Chondrocyte (in vitro differentiated cells): ENCODE data around the gene FAM81A. TPM values are rescaled to one million over a fixed set of nuclear protein-coding genes. Genes with fewer than 3 reads are reported as not detected.
"Not testable (repeated sequence)": the region's sequence is repeated elsewhere in the genome, so short reads cannot be mapped to it uniquely, and the experiment has no call there.

Experiments used
- DNase-seq: peaks from one replicate; pipeline ENCODE4 v3.0.0; 2021; ENCODE audit warnings: mixed read lengths, low spot score
- H3K27ac Mint-ChIP-seq: one replicate; pipeline ENCODE4 v1.8.0; 2021; ENCODE audit warnings: mild to moderate bottlenecking, moderate library complexity, mixed read lengths; ENCODE audit not compliant: unreplicated experiment
- H3K27me3 Mint-ChIP-seq: 2 replicates; pipeline ENCODE4 v1.8.0; 2021; ENCODE audit warnings: low read depth, mixed read lengths
- H3K36me3 Mint-ChIP-seq: 2 replicates; pipeline ENCODE4 v1.8.0; 2021; ENCODE audit warnings: low read depth, mixed read lengths
- H3K4me1 Mint-ChIP-seq: 2 replicates; pipeline ENCODE4 v1.8.0; 2021; ENCODE audit warnings: low read depth, mild to moderate bottlenecking, mixed read lengths
- H3K4me3 Mint-ChIP-seq: one replicate; pipeline ENCODE4 v1.8.0; 2021; ENCODE audit warnings: mild to moderate bottlenecking, moderate library complexity, mixed read lengths; ENCODE audit not compliant: unreplicated experiment
- H3K9me3 Mint-ChIP-seq: 2 replicates; pipeline ENCODE4 v1.8.0; 2021; ENCODE audit warnings: low read depth, mixed read lengths
- CTCF ChIP-seq: fragments of 200-600 bp; sonication (generic); IDR thresholded peaks from 2 replicates; pipeline ENCODE4 v1.5.0; 2021; ENCODE audit warnings: antibody characterized with exemption, mild to moderate bottlenecking, moderate library complexity
- total RNA-seq: library from RNA; stranded (reverse); gene quantifications from 3 replicates; pipeline ENCODE4 v1.2.1, GENCODE V29; 2021

FAM81A gene
- total RNA-seq, 1 donor from 2014 or later = 0.15 TPM

- H3K9me3 Mint-ChIP-seq = peaks cover 4% of the 10 kb centered on the region
- H3K27ac Mint-ChIP-seq = no peak overlapping the region
- H3K36me3 Mint-ChIP-seq = no peaks in the 10 kb centered on the region
- no peak overlapping the region for H3K4me3 Mint-ChIP-seq
- peaks cover 16% of the 10 kb centered on the region for H3K27me3 Mint-ChIP-seq
- DNase-seq = no peak
- peak; percentile 32 for TF ChIP-seq CTCF
- no peaks in the 10 kb centered on the region for H3K4me1 Mint-ChIP-seq
Measured at GRCh38 chr15:59457103-59457502, 19.1 kb downstream of the FAM81A start.

GRCh38 chr15:59461521-59461920 is 23.5 kb downstream of the FAM81A start:
- Mint-ChIP-seq H3K4me3 (no peak overlapping the region), H3K4me1 (no peaks in the 10 kb centered on the region), H3K36me3 (peaks cover 4% of the 10 kb centered on the region), H3K27ac (no peak overlapping the region), H3K9me3 (peaks cover 25% of the 10 kb centered on the region), H3K27me3 (peaks cover 15% of the 10 kb centered on the region)
- DNase-seq = no peak
- TF ChIP-seq CTCF = no peak

GRCh38 chr15:59473226-59473625 is 35.2 kb downstream of the FAM81A start:
- no peak for DNase-seq
- peaks cover 2% of the 10 kb centered on the region for H3K36me3 Mint-ChIP-seq
- peaks cover 4% of the 10 kb centered on the region for H3K9me3 Mint-ChIP-seq
- no peak overlapping the region for H3K4me3 Mint-ChIP-seq
- H3K4me1 Mint-ChIP-seq = peaks cover 4% of the 10 kb centered on the region
- TF ChIP-seq CTCF = no peak
- H3K27ac Mint-ChIP-seq = no peak overlapping the region
- peaks cover 22% of the 10 kb centered on the region for H3K27me3 Mint-ChIP-seq

GRCh38 chr15:59475161-59475560 is 37.2 kb downstream of the FAM81A start:
- H3K9me3 Mint-ChIP-seq, DNase-seq, H3K4me1 Mint-ChIP-seq, H3K27ac Mint-ChIP-seq, H3K4me3 Mint-ChIP-seq, H3K36me3 Mint-ChIP-seq: not testable (repeated sequence)
- peaks cover 13% of the 10 kb centered on the region for H3K27me3 Mint-ChIP-seq

GRCh38 chr15:59484399-59484798 is 46.4 kb downstream of the FAM81A start:
- no peaks in the 10 kb centered on the region for H3K4me1 Mint-ChIP-seq
- H3K9me3 Mint-ChIP-seq = peaks cover 14% of the 10 kb centered on the region
- H3K4me3 Mint-ChIP-seq = no peak overlapping the region
- no peak for TF ChIP-seq CTCF
- peaks cover 7% of the 10 kb centered on the region for H3K36me3 Mint-ChIP-seq
- H3K27ac Mint-ChIP-seq = no peak overlapping the region
- DNase-seq = no peak
- H3K27me3 Mint-ChIP-seq = peaks cover 13% of the 10 kb centered on the region

GRCh38 chr15:59485036-59485435 is 47.0 kb downstream of the FAM81A start:
- TF ChIP-seq CTCF = no peak
- Mint-ChIP-seq H3K4me1 (no peaks in the 10 kb centered on the region), H3K27me3 (peaks cover 14% of the 10 kb centered on the region), H3K9me3 (peaks cover 20% of the 10 kb centered on the region), H3K36me3 (peaks cover 8% of the 10 kb centered on the region), H3K27ac (no peak overlapping the region), H3K4me3 (no peak overlapping the region)
- DNase-seq = no peak

- H3K27me3 Mint-ChIP-seq = peaks cover 13% of the 10 kb centered on the region
- not testable (repeated sequence) for H3K4me3 Mint-ChIP-seq, DNase-seq, H3K4me1 Mint-ChIP-seq, H3K27ac Mint-ChIP-seq, H3K36me3 Mint-ChIP-seq
- peaks cover 20% of the 10 kb centered on the region for H3K9me3 Mint-ChIP-seq
Measured at GRCh38 chr15:59489485-59489884, 51.5 kb downstream of the FAM81A start.
